Measurements from ENCODE around the gene C4B. TPM values are rescaled to one million over a fixed set of nuclear protein-coding genes. Genes with fewer than 3 reads are reported as not detected.

Gene C4B
- total RNA-seq, 2 experiments from 2014 or later: 3.4 to 5.0 TPM

DNA sequence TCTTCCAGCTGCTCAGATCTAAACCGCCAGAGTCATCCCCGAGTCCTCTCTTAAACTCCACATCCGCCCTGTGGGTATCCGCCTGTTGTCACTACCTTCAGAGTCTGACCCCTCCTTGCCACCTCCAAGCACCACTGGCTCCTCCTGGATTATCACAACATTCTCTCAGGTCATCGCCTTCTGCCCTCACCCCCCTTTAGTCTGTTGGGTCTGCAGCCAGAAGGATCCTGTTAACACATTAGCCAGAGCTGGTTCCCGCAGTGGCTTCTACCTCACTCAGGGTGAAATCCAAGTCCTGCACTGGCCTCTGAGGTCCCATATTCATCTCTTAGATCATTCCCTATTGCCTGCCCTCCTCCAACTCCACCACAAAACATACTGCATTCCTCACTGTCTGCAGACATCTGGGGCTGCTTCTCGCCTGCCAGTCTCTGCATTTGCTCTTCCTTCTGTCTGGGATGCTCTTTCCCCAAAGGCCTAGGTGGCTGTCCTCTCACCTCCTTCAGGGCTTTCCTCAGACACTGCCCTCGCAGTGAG lies 60.5 kb downstream of the C4B start:
- Mint-ChIP-seq H3K27me3 (peaks cover 8% of the 10 kb centered on the region), H3K9me3 (no peaks in the 10 kb centered on the region), H3K4me1 (no peaks in the 10 kb centered on the region), H3K4me3 (no peak overlapping the region), H3K36me3 (ENCODE audit: low read depth) (no peaks in the 10 kb centered on the region), H3K27ac (no peak overlapping the region)
- no peak for DNase-seq
- ChIA-PET POLR2A (no interaction called here), CTCF (no interaction called here)

- no peaks in the 10 kb centered on the region for H3K4me1 Mint-ChIP-seq
- ChIA-PET CTCF (no interaction called here), POLR2A (no interaction called here)
- peaks cover 11% of the 10 kb centered on the region for H3K27me3 Mint-ChIP-seq
- no peaks in the 10 kb centered on the region for H3K9me3 Mint-ChIP-seq
- DNase-seq: no peak
- no peak overlapping the region for H3K27ac Mint-ChIP-seq
- no peak overlapping the region for H3K4me3 Mint-ChIP-seq
- H3K36me3 Mint-ChIP-seq (ENCODE audit: low read depth): no peaks in the 10 kb centered on the region
Measured at GRCh38 chr6:32075781-32076180, 61.2 kb downstream of the C4B start.

DNA sequence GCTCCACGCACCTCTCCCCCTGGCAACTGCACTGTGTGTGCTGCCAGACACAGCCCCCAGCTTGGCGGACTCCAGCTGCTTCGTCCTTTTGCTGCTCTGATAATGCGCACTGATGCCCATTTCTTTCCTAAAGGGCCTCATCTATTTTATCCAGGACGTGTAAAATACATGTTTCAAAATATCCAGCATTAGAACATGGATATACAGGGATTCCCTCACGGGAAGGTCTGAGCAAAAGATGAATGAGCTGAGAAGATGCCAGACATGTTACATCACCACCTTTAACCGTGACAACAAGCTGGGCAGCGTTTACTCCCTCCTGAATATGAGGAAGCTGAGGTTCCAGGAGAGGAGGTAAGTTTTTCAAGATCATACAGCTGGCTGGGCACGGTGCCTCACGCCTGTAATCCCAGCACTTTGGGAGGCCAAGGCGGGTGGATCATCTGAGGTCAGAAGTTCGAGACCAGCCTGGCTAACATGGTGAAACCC lies 61.8 kb downstream of the C4B start:
- ChIA-PET CTCF (no interaction called here), POLR2A (no interaction called here)
- no peak overlapping the region for H3K4me3 Mint-ChIP-seq
- no peaks in the 10 kb centered on the region for H3K4me1 Mint-ChIP-seq
- no peaks in the 10 kb centered on the region for H3K9me3 Mint-ChIP-seq
- H3K36me3 Mint-ChIP-seq (ENCODE audit: low read depth): no peaks in the 10 kb centered on the region
- DNase-seq: no peak
- peaks cover 14% of the 10 kb centered on the region for H3K27me3 Mint-ChIP-seq
- H3K27ac Mint-ChIP-seq: no peak overlapping the region

- Mint-ChIP-seq H3K9me3 (no peaks in the 10 kb centered on the region), H3K4me1 (peaks cover 3% of the 10 kb centered on the region), H3K4me3 (no peak overlapping the region), H3K27me3 (peaks cover 34% of the 10 kb centered on the region), H3K27ac (no peak overlapping the region), H3K36me3 (ENCODE audit: low read depth) (no peaks in the 10 kb centered on the region)
- ChIA-PET POLR2A (no interaction called here), CTCF (no interaction called here)
- DNase-seq: no peak
Measured at GRCh38 chr6:32079566-32080290, 65.1 kb downstream of the C4B start.

DNA sequence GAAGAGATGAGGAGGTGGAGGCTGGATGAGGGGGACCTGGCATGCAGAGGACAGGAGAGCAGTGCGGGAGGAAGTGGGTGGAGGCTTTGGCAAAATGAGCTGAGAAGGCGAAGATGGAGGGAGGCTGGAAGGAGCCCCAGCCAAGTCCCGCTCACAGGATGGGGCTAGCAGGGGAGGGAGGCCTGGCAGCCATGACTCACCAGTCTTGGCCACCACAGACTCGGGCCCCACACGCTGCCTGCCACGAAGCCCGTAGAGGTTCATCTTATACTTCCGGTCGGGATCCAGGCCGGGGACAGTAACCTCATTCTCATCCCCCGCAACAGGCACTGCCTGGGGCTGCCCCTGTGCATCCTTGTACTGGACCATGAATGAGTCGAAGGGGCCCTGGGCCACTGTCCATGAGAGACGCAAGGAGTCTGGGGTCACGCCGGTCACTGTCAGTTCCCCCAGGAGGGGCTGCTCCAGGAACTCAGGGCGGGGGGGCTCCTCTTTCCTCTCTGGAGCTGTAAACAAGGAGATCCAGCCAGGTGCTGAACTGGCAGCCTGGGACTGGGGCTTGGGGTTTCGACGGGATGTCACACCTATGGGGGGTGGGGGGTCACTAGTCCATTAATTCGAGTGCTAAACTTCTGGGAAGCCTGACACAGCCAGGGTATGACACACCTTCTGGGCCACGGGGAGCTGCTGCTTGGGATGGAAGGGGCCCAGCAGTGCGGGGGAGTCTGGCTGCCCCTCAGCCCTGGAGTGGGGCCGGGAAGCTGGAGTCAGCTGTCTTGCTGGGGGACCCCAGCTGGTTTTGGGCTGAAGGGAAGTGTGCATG lies 66.8 kb downstream of the C4B start:
- Mint-ChIP-seq H3K27me3 (peaks cover 48% of the 10 kb centered on the region), H3K36me3 (ENCODE audit: low read depth) (no peaks in the 10 kb centered on the region), H3K9me3 (no peaks in the 10 kb centered on the region), H3K4me3 (no peak overlapping the region), H3K27ac (no peak overlapping the region), H3K4me1 (peaks cover 9% of the 10 kb centered on the region)
- no peak for DNase-seq
- ChIA-PET CTCF (no interaction called here), POLR2A (interaction anchor here (0.5 kb wide), 1 partner anchor 882 kb away, joined by 3 read pairs; no protein-coding TSS in a partner anchor)

DNA sequence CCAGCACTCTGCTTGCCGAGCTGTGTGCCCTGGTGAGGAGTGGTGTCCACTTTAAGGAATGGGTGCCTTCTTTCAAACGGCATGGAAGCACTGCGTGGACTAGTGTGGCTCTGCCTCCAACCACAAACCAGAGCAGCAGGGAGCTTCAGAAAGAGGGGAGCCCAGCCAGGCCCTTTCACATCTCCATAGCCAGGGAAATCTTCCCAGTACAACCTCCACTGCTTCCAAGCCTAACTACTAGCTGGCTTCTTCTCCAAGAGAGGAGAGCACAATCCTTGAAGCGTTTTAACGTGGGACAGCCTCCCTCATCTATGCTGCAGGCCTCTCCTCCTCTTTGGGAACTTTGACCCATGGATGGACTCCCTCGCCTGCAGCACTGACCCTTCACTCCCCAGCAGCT lies 67.9 kb downstream of the C4B start:
- H3K9me3 Mint-ChIP-seq: no peaks in the 10 kb centered on the region
- no peak overlapping the region for H3K4me3 Mint-ChIP-seq
- H3K36me3 Mint-ChIP-seq (ENCODE audit: low read depth): no peaks in the 10 kb centered on the region
- CTCF ChIA-PET: no interaction called here
- no peak overlapping the region for H3K27ac Mint-ChIP-seq
- DNase-seq: no peak
- peaks cover 54% of the 10 kb centered on the region for H3K27me3 Mint-ChIP-seq
- POLR2A ChIA-PET: no interaction called here
- peaks cover 15% of the 10 kb centered on the region for H3K4me1 Mint-ChIP-seq

- CTCF ChIA-PET: no interaction called here
- Mint-ChIP-seq H3K36me3 (ENCODE audit: low read depth) (no peaks in the 10 kb centered on the region), H3K4me3 (no peak overlapping the region), H3K27me3 (peaks cover 55% of the 10 kb centered on the region), H3K27ac (no peak overlapping the region), H3K9me3 (no peaks in the 10 kb centered on the region), H3K4me1 (peaks cover 15% of the 10 kb centered on the region)
- POLR2A ChIA-PET: no interaction called here
- no peak for DNase-seq
Measured at GRCh38 chr6:32082935-32083334, 68.3 kb downstream of the C4B start.

GRCh38 chr6:32083812-32084768 lies 69.5 kb downstream of the C4B start:
- POLR2A ChIA-PET: no interaction called here
- no peak overlapping the region for H3K27ac Mint-ChIP-seq
- no peak overlapping the region for H3K4me3 Mint-ChIP-seq
- peaks cover 15% of the 10 kb centered on the region for H3K4me1 Mint-ChIP-seq
- CTCF ChIA-PET: no interaction called here
- no peak for DNase-seq
- peaks cover 62% of the 10 kb centered on the region for H3K27me3 Mint-ChIP-seq
- H3K36me3 Mint-ChIP-seq (ENCODE audit: low read depth): no peaks in the 10 kb centered on the region
- H3K9me3 Mint-ChIP-seq: no peaks in the 10 kb centered on the region

GRCh38 chr6:32084780-32085179 lies 70.2 kb downstream of the C4B start:
- POLR2A ChIA-PET: no interaction called here
- Mint-ChIP-seq H3K27ac (no peak overlapping the region), H3K9me3 (no peaks in the 10 kb centered on the region), H3K27me3 (peaks cover 69% of the 10 kb centered on the region), H3K4me3 (no peak overlapping the region), H3K4me1 (peaks cover 15% of the 10 kb centered on the region), H3K36me3 (ENCODE audit: low read depth) (no peaks in the 10 kb centered on the region)
- CTCF ChIA-PET: no interaction called here
- no peak for DNase-seq

Other genes starting within 250 kb of the C4B start
- 10 to 100 TPM; 11.0 to 12.2 TPM for gene VWA7, start 237.5 kb upstream of the C4B start, total RNA-seq
- 10 to 100 TPM; 84.1 to 88.4 TPM for gene VARS1, start 219.0 kb upstream of the C4B start, total RNA-seq
- 100 to 1,000 TPM; 100 to 108 TPM for gene LSM2, start 207.8 kb upstream of the C4B start, total RNA-seq
- 1 to 10 TPM; 2.8 to 3.0 TPM for gene HSPA1L, start 199.5 kb upstream of the C4B start, total RNA-seq
- gene HSPA1A, start 199.3 kb upstream of the C4B start, total RNA-seq: 100 to 1,000 TPM; 147 to 151 TPM
- gene HSPA1B, start 187.1 kb upstream of the C4B start, total RNA-seq: 10 to 100 TPM; 60.6 to 62.6 TPM
- gene NEU1, start 152.0 kb upstream of the C4B start, total RNA-seq: 10 to 100 TPM; 29.2 to 29.6 TPM
- under 1 TPM in 1 of 2 experiments, not detected in 1; 0.38 TPM for gene SLC44A4, start 135.8 kb upstream of the C4B start, total RNA-seq
- gene EHMT2, start 117.1 kb upstream of the C4B start, total RNA-seq: 10 to 100 TPM; 57.0 to 58.4 TPM
- gene ZBTB12, start 112.7 kb upstream of the C4B start, total RNA-seq: 1 to 10 TPM in 1 of 2 experiments, under 1 TPM in 1; 0.98 to 1.1 TPM
- 1 to 10 TPM in 1 of 2 experiments, under 1 TPM in 1; 0.45 to 1.0 TPM for gene C2, start 87.1 kb upstream of the C4B start, total RNA-seq
- gene CFB, start 68.7 kb upstream of the C4B start, total RNA-seq: under 1 TPM; 0.58 to 0.60 TPM
- gene NELFE, start 55.8 kb upstream of the C4B start, total RNA-seq: 10 to 100 TPM; 69.6 to 70.6 TPM
- gene SKIC2, start 55.6 kb upstream of the C4B start, total RNA-seq: 10 to 100 TPM; 69.4 to 74.2 TPM
- gene DXO, start 42.7 kb upstream of the C4B start, total RNA-seq: 10 to 100 TPM; 16.7 to 17.5 TPM
- 1 to 10 TPM; 3.3 to 5.7 TPM for gene C4A, start 32.7 kb upstream of the C4B start, total RNA-seq
- under 1 TPM in 1 of 2 experiments, not detected in 1; 0.23 TPM for gene CYP21A2, start 23.6 kb downstream of the C4B start, total RNA-seq
- gene TNXB, start 94.5 kb downstream of the C4B start, total RNA-seq: 1 to 10 TPM; 5.7 to 6.4 TPM
- 100 to 1,000 TPM; 142 to 147 TPM for gene ATF6B, start 113.5 kb downstream of the C4B start, total RNA-seq
- 1 to 10 TPM; 7.6 to 8.6 TPM for gene FKBPL, start 115.5 kb downstream of the C4B start, total RNA-seq
- gene PRRT1, start 137.1 kb downstream of the C4B start, total RNA-seq: under 1 TPM; 0.13 to 0.28 TPM
- 1 to 10 TPM; 8.3 to 9.4 TPM for gene PPT2, start 139.3 kb downstream of the C4B start, total RNA-seq
- gene EGFL8, start 149.8 kb downstream of the C4B start, total RNA-seq: 1 to 10 TPM; 5.1 to 5.2 TPM
- 10 to 100 TPM; 42.7 to 43.1 TPM for gene AGPAT1, start 161.3 kb downstream of the C4B start, total RNA-seq
- gene RNF5, start 163.6 kb downstream of the C4B start, total RNA-seq: 10 to 100 TPM; 44.0 to 45.4 TPM
- gene AGER, start 169.5 kb downstream of the C4B start, total RNA-seq: 10 to 100 TPM; 27.6 to 29.4 TPM
- 10 to 100 TPM; 69.4 to 73.1 TPM for gene PBX2, start 175.4 kb downstream of the C4B start, total RNA-seq
- 100 to 1,000 TPM; 287 to 289 TPM for gene GPSM3, start 177.8 kb downstream of the C4B start, total RNA-seq
- under 1 TPM; 0.15 to 0.60 TPM for gene NOTCH4, start 209.3 kb downstream of the C4B start, total RNA-seq